K562 (cell line): ENCODE results near the gene TESK2. TPM values are rescaled to one million over a fixed set of nuclear protein-coding genes. Genes with fewer than 3 reads are reported as not detected.

Experiments used
- ATAC-seq: fragments of 200-7000 bp; cut with Tn5 transposase; 3 replicates; pipeline ENCODE4 v1.9.1; 2020; ENCODE audit warnings: moderate library complexity
- BruUV-seq: library from RNA; stranded (reverse); fragments of 400-500 nt; replicated peaks from 2 replicates; lab custom pipeline; 2021; lab: Mats Ljungman, UMichigan
- CTCF ChIA-PET: fragments of 300-600 bp; formaldehyde crosslinking; extraction: SDS; loops from one replicate; lab custom pipeline; 2021; ENCODE audit warnings: low intra/inter-chr PET ratio; lab: Yijun Ruan, JAX
- POLR2A ChIA-PET: fragments of 300-600, 350-650 bp; sonication (Branson Sonifier 250); formaldehyde crosslinking; extraction: SDS; loops from one replicate; lab custom pipeline; 2021; ENCODE audit warnings: antibody characterized with exemption, inconsistent platforms; lab: Yijun Ruan, JAX
- DNase-seq, 4 experiments: peaks; one replicate each; pipeline versions ENCODE4 v3.0.0 to v3.0.0-alpha.2; 2011 to 2018; ENCODE audit warnings: low spot score in 3 of 4, mixed read lengths in 3 of 4; ENCODE audit errors: extremely low read depth in 1 of 4
- FAIRE-seq: peaks from 2 replicates; lab custom pipeline; 2011; peaks lifted over from hg19 to GRCh38; lab: Jason Lieb, UNC
- H2AFZ ChIP-seq: 2 replicates; pipeline ENCODE4 v1.6.0; 2011; ENCODE audit warnings: low read depth, low read length, control low read depth, inconsistent platforms
- H3K27ac ChIP-seq: fragments of 200-600 bp; 3 replicates; pipeline ENCODE4 v1.8.0; 2011; ENCODE audit warnings: low read depth, mild to moderate bottlenecking, control low read depth, inconsistent platforms, low read length, moderate library complexity, mixed read lengths; ENCODE audit errors: extremely low read depth
- H3K27me3 ChIP-seq, 2 experiments: fragments of 300-600 bp in 1 of 2; 2 replicates in 1 of 2; 3 replicates in 1 of 2; pipeline versions ENCODE4 v1.6.0 to v1.8.0; 2011; ENCODE audit warnings: inconsistent platforms in 2 of 2, low read length in 2 of 2, mild to moderate bottlenecking in 1 of 2, mixed read lengths in 1 of 2, moderate library complexity in 1 of 2; ENCODE audit not compliant: control insufficient read depth in 2 of 2, insufficient read depth in 2 of 2
- H3K36me3 ChIP-seq: fragments of 300-600 bp; 3 replicates; pipeline ENCODE4 v1.8.0; 2011; ENCODE audit warnings: mild to moderate bottlenecking, low read length, inconsistent platforms; ENCODE audit not compliant: control insufficient read depth, insufficient read depth
- H3K4me1 ChIP-seq, 2 experiments: fragments of 200-600 bp in 1 of 2; replicated peaks in 1 of 2; 2 replicates in 1 of 2; 3 replicates in 1 of 2; pipeline versions ENCODE4 v1.5.1 to v1.8.0; 2011; ENCODE audit warnings: inconsistent platforms in 2 of 2, low read length in 2 of 2, mild to moderate bottlenecking in 1 of 2, mixed read lengths in 1 of 2, moderate library complexity in 1 of 2; ENCODE audit not compliant: control insufficient read depth in 2 of 2, insufficient read depth in 2 of 2
- H3K4me2 ChIP-seq: 2 replicates; pipeline ENCODE4 v1.6.1; 2011; ENCODE audit warnings: low read length, control low read depth, inconsistent platforms, mixed read lengths; ENCODE audit not compliant: insufficient read depth
- H3K4me3 ChIP-seq: fragments of 200-600 bp; sonication (generic), shearing (Covaris generic); 2 replicates; pipeline ENCODE4 v1.5.1; 2016; ENCODE audit warnings: control low read depth, inconsistent platforms
- H3K79me2 ChIP-seq: fragments of 200-600 bp; 3 replicates; pipeline ENCODE4 v1.8.0; 2011; ENCODE audit warnings: low read length, inconsistent platforms; ENCODE audit not compliant: control insufficient read depth, insufficient read depth
- H3K9ac ChIP-seq, 2 experiments: 2 replicates each; pipeline versions ENCODE4 v1.6.0 to v1.6.1; 2011; ENCODE audit warnings: low read depth in 2 of 2, low read length in 2 of 2, control low read depth in 1 of 2, inconsistent platforms in 1 of 2, mild to moderate bottlenecking in 1 of 2, mixed read lengths in 1 of 2; ENCODE audit not compliant: insufficient read depth in 1 of 2
- H3K9me1 ChIP-seq: one replicate; pipeline ENCODE4 v1.6.0; 2011; ENCODE audit warnings: inconsistent platforms, mild to moderate bottlenecking, low read length, moderate library complexity; ENCODE audit not compliant: control insufficient read depth, insufficient read depth
- H3K9me3 ChIP-seq: replicated peaks from 2 replicates; pipeline ENCODE4 v1.5.1; 2011; ENCODE audit warnings: low read depth, low read length, inconsistent platforms; ENCODE audit not compliant: control insufficient read depth, insufficient read depth
- H4K20me1 ChIP-seq: replicated peaks from 2 replicates; pipeline ENCODE4 v1.6.1; 2011; ENCODE audit warnings: low read length, inconsistent platforms, mixed read lengths; ENCODE audit not compliant: control insufficient read depth, insufficient read depth
- DIDO1 ChIP-seq: fragments of 450-650 bp; IDR thresholded peaks from 2 replicates; pipeline ENCODE4 v1.6.1; 2016; ENCODE audit warnings: low read depth, missing biosample characterization, missing genetic modification characterization
- NCOA1 ChIP-seq: fragments of 450-650 bp; IDR thresholded peaks from 2 replicates; pipeline ENCODE4 v1.6.1; 2016; ENCODE audit warnings: low read depth
- WGBS: fragments of 100-300 bp; shearing (Covaris generic); methylation state at CpG from one replicate; pipeline ENCODE4 v1.1.6; 2016; ENCODE audit warnings: low coverage, mixed read lengths; ENCODE audit not compliant: insufficient coverage; ENCODE audit errors: missing lambda C conversion rate; 5-methylcytosine and 5-hydroxymethylcytosine counted together
- in situ Hi-C: fragments of 300-500 bp; cut with MboI; formaldehyde crosslinking; loops from 4 replicates; pipeline ENCODE4 v1.15.0; 2018; ENCODE audit warnings: inconsistent platforms, mixed read lengths
- intact Hi-C: fragments of 100-400 bp; cut with micrococcal nuclease; formaldehyde crosslinking; loops from 2 replicates; pipeline ENCODE4 v1.14.2; 2022
- polyA plus RNA-seq, 8 experiments: library from polyadenylated mRNA; depleted of rRNA in 4 of 8; stranded (reverse) in 5 of 8; unstranded in 3 of 8; fragments of >200 nt; fragmentation: Nextera tagmentation in 2 of 8; fragmentation: Illumina TruSeq in 1 of 8; extraction: Ambion mirVana in 2 of 8; extraction: Trizol in 1 of 8; gene quantifications; 2 replicates each; pipeline versions ENCODE4 v1.2.1 to v1.2.3, GENCODE V29; 2011 to 2014; ENCODE audit warnings: inconsistent platforms in 1 of 8, missing spikeins in 1 of 8
- total RNA-seq, 7 experiments: library from RNA; depleted of rRNA in 6 of 7; stranded (reverse); fragments of >200 nt in 6 of 7; fragmentation: Illumina TruSeq in 2 of 7; extraction: Trizol in 2 of 7; gene quantifications; 2 replicates each; pipeline versions ENCODE4 v1.2.1 to v1.2.3, GENCODE V29; 2011 to 2021; ENCODE audit warnings: low replicate concordance in 1 of 7
- TF ChIP-seq, protein P1 (sequence below), 2 experiments: fragments of 450-650 bp in 1 of 2; sonication (generic) in 1 of 2; formaldehyde crosslinking in 1 of 2; IDR thresholded peaks in 1 of 2; conservative IDR thresholded peaks in 1 of 2; 2 replicates each; pipeline versions ENCODE4 v1.6.1 to v1.8.1; 2016 to 2023; ENCODE audit warnings: mild to moderate bottlenecking in 2 of 2, moderate library complexity in 2 of 2, inconsistent platforms in 1 of 2, missing genetic modification reagents in 1 of 2

Gene TESK2
- total and polyA plus RNA-seq, 9 of the 15 experiments (the other 6 are each of a cell fraction or from before 2014, with no cell fraction given), result 1.6 to 5.3 (median 3.7) TPM

DNA sequence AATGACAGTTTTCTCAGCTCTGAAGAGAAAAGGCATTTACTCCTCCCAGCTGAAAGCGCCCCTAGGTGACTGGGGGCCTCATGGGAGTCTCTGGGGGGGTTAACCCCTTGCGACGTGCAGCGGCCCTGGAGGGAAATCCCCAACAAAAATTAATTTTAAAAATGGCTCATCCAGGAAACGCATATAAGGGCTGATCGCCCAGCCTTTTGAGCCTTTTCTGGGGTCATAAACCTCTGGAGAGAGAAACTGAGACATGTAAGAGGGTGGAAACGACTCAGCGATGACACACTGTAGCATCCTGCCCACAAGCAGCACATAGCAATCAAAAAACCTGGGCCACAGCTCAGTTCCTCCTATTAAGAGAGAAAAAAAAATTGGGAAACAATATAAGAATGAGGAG, 184.6 kb downstream of the TESK2 start:
- in situ Hi-C loops (loop anchor here (10.0 kb wide), 2 partner anchors 512 to 582 kb away; no protein-coding TSS in a partner anchor), intact Hi-C loops (no loop called here)
- ATAC-seq, result no peak
- TF ChIP-seq NCOA1, result no peak
- TF ChIP-seq, protein P1, sequence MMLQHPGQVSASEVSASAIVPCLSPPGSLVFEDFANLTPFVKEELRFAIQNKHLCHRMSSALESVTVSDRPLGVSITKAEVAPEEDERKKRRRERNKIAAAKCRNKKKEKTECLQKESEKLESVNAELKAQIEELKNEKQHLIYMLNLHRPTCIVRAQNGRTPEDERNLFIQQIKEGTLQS (IDR thresholded peaks at IDR 0.05), result 0 out of 2 replicates have a peak, but pooled peaks have one; percentile 7
- TF ChIP-seq, protein P1 (CRISPR knock-in tag; conservative IDR thresholded peaks at IDR 0.05), result no peak
- TF ChIP-seq DIDO1 (tag), result no peak
- ChIA-PET CTCF (interaction anchor here (0.6 kb wide), 1 partner anchor 188 kb away, joined by 5 read pairs; no protein-coding TSS in a partner anchor), POLR2A (interaction anchor here (0.9 to 8.7 kb wide), 5 partner anchors 23 to 498 kb away, joined by 3 to 113 read pairs (median 8); partner anchors contain the start of genes BTBD19, HECTD3, MUTYH and TOE1)
- Histone ChIP-seq H3K36me3 (no peaks in the 10 kb centered on the region), H3K9me1 (no peaks in the 10 kb centered on the region), H3K27me3 (no peaks in the 10 kb centered on the region), H3K4me3 (no peak overlapping the region), H4K20me1 (no peaks in the 10 kb centered on the region), H3K79me2 (peaks cover 9% of the 10 kb centered on the region; the same call in 2 of the 3 replicates), H3K4me1 (peaks cover 24% of the 10 kb centered on the region in 2 experiments), H3K27ac (no peak overlapping the region), H3K9ac (no peak overlapping the region), H2AFZ (peak overlapping the region; percentile 3; the same call in 1 of the 2 replicates), H3K4me2 (no peak overlapping the region), H3K9me3 (no peaks in the 10 kb centered on the region)
- BruUV-seq, result no TSS peak
- no peak for DNase-seq
- FAIRE-seq, result no peak
- WGBS, result 71% methylated on average over 7 of the region's 8 CpGs
